Chondrocyte (in vitro differentiated cells): Measurements from ENCODE around the gene KLHL24. TPM values are rescaled to one million over a fixed set of nuclear protein-coding genes. Genes with fewer than 3 reads are reported as not detected.

Experiments used
- DNase-seq: peaks from one replicate; pipeline ENCODE4 v3.0.0; 2021; ENCODE audit warnings: mixed read lengths, low spot score
- H3K27ac Mint-ChIP-seq: one replicate; pipeline ENCODE4 v1.8.0; 2021; ENCODE audit warnings: mild to moderate bottlenecking, moderate library complexity, mixed read lengths; ENCODE audit not compliant: unreplicated experiment
- H3K27me3 Mint-ChIP-seq: 2 replicates; pipeline ENCODE4 v1.8.0; 2021; ENCODE audit warnings: low read depth, mixed read lengths
- H3K36me3 Mint-ChIP-seq: 2 replicates; pipeline ENCODE4 v1.8.0; 2021; ENCODE audit warnings: low read depth, mixed read lengths
- H3K4me1 Mint-ChIP-seq: 2 replicates; pipeline ENCODE4 v1.8.0; 2021; ENCODE audit warnings: low read depth, mild to moderate bottlenecking, mixed read lengths
- H3K4me3 Mint-ChIP-seq: one replicate; pipeline ENCODE4 v1.8.0; 2021; ENCODE audit warnings: mild to moderate bottlenecking, moderate library complexity, mixed read lengths; ENCODE audit not compliant: unreplicated experiment
- H3K9me3 Mint-ChIP-seq: 2 replicates; pipeline ENCODE4 v1.8.0; 2021; ENCODE audit warnings: low read depth, mixed read lengths
- total RNA-seq: library from RNA; stranded (reverse); gene quantifications from 3 replicates; pipeline ENCODE4 v1.2.1, GENCODE V29; 2021
- TF ChIP-seq, protein P1 (sequence below): fragments of 200-600 bp; sonication (generic); IDR thresholded peaks from 2 replicates; pipeline ENCODE4 v1.5.0; 2021; ENCODE audit warnings: antibody characterized with exemption, mild to moderate bottlenecking, moderate library complexity

KLHL24 gene
- total RNA-seq, 1 donor from 2014 or later = 55.7 TPM

DNA sequence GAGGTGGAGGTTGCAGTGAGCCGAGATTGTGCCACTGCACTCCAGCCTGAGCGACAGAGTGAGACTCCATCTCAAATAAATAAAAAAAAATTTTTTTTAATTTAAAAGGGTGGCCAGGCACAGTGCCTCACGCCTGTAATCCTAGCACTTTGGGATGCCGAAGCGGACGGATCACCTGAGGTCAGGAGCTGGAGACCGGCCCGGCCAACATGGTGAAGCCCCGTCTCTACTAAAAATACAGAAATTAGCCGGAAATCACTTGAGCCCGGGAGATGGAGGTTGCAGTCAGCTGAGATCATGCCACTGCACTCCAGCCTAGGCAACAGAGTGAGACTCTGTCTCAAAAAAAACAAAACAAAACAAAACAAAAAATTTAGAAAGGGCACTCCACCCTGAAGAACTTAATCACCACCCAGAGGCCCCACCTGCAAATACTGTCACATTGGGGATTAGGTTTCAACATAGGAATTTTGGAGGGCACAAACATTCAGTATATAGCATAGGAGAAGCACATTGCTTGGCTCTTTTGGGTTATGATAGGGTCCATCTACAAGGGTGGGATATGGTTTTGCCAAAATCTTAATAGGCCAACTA is 55.1 kb downstream of the KLHL24 start:
- H3K27ac Mint-ChIP-seq = no peak overlapping the region
- TF ChIP-seq, protein P1, sequence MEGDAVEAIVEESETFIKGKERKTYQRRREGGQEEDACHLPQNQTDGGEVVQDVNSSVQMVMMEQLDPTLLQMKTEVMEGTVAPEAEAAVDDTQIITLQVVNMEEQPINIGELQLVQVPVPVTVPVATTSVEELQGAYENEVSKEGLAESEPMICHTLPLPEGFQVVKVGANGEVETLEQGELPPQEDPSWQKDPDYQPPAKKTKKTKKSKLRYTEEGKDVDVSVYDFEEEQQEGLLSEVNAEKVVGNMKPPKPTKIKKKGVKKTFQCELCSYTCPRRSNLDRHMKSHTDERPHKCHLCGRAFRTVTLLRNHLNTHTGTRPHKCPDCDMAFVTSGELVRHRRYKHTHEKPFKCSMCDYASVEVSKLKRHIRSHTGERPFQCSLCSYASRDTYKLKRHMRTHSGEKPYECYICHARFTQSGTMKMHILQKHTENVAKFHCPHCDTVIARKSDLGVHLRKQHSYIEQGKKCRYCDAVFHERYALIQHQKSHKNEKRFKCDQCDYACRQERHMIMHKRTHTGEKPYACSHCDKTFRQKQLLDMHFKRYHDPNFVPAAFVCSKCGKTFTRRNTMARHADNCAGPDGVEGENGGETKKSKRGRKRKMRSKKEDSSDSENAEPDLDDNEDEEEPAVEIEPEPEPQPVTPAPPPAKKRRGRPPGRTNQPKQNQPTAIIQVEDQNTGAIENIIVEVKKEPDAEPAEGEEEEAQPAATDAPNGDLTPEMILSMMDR = no peak

DNA sequence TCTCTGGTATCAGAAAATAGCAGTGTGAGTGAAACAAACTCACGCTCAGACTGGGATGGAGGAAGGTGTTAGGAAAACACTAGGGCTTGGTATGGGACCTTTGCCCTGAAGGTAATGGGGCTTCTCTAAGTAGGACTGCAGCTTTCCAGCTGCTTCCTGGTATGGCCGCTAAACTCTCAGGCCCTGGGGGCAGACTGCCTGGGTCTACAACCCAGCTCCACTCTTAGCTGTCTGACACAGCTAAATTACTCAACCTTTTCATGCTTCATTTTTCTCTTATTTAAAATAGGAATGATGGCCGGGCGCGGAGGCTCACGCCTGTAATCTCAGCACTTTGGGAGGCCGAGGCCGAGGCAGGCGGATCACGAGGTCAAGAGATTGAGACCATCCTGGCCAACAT is 57.0 kb downstream of the KLHL24 start:
- TF ChIP-seq, protein P1 = no peak
- Mint-ChIP-seq H3K36me3 (no peaks in the 10 kb centered on the region), H3K4me1 (peaks cover 12% of the 10 kb centered on the region), H3K27ac (no peak overlapping the region), H3K9me3 (no peaks in the 10 kb centered on the region), H3K4me3 (no peak overlapping the region), H3K27me3 (no peaks in the 10 kb centered on the region)
- DNase-seq = no peak

More for the DNA sequence above, 55.1 kb downstream of the KLHL24 start:
- H3K9me3 Mint-ChIP-seq = no peaks in the 10 kb centered on the region
- no peaks in the 10 kb centered on the region for H3K36me3 Mint-ChIP-seq
- no peak for DNase-seq
- H3K27me3 Mint-ChIP-seq = no peaks in the 10 kb centered on the region
- no peak overlapping the region for H3K4me3 Mint-ChIP-seq
- peaks cover 8% of the 10 kb centered on the region for H3K4me1 Mint-ChIP-seq

DNA sequence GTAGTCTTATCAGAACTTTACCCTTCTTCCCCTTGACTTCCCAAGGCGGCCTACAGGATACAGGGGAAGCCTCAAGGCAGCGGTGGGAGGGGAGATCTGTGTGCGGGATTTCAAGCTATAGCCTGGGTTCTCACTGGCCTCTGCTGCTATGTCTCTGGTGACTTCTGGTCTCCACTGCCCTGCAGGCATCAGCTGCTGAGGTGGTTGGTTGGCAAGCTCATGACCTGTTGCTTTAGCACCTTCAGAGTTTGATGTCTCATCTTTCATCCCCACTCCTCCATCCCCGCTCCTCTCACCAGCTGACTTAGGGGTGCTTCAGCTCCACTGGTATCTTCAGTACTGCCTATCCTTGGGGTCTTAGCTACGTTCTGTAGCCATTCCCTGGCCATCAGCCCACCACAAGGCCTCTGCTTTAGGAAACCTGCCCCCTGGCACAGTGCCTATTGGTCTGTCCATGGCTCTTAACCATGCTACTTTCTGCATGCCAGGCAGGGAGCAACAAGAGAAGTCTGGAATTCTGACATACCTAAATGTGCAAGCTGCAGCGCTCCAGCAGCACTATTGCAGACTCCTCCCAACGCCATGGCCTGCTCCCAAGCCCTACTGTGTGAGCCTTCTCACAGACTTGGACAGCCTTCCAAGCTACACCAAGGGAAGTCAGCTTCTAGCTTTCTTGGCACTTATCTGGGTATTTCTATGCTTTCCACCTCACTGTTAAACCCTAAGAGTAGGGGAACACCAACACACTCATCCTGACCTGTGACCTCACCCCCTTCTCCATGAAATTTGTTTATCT is 60.3 kb downstream of the KLHL24 start:
- Mint-ChIP-seq H3K4me3 (no peak overlapping the region), H3K27ac (no peak overlapping the region), H3K9me3 (no peaks in the 10 kb centered on the region), H3K4me1 (peaks cover 32% of the 10 kb centered on the region), H3K36me3 (no peaks in the 10 kb centered on the region), H3K27me3 (no peaks in the 10 kb centered on the region)
- DNase-seq = no peak
- TF ChIP-seq, protein P1 = no peak

DNA sequence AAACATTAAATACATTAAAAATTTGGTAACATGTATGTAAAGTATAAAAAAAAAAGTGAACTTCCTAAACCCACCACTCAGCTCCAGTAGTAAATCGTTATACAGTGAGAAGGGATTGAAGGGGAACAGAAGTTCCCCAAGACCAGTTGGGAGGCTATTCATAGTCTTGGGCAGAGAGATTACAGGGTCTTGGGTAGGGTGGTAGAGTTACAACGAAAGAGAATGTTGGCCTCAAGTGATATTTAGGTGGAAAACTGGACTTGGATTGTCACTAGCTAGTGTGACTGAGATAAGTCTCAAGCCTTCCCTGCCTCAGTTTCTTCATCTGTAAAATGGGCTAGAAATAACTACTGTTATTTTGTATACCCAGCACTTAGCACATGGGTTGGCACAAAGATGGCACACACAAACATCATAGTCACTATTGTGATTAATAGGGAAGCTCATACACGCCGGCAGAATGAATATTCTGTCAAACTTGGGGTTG is 61.7 kb downstream of the KLHL24 start:
- Mint-ChIP-seq H3K9me3 (no peaks in the 10 kb centered on the region), H3K27me3 (no peaks in the 10 kb centered on the region), H3K4me1 (peaks cover 45% of the 10 kb centered on the region), H3K4me3 (peak overlapping the region; percentile 62), H3K36me3 (peaks cover 4% of the 10 kb centered on the region), H3K27ac (peak overlapping the region; percentile 45)
- TF ChIP-seq, protein P1 = no peak
- no peak for DNase-seq

DNA sequence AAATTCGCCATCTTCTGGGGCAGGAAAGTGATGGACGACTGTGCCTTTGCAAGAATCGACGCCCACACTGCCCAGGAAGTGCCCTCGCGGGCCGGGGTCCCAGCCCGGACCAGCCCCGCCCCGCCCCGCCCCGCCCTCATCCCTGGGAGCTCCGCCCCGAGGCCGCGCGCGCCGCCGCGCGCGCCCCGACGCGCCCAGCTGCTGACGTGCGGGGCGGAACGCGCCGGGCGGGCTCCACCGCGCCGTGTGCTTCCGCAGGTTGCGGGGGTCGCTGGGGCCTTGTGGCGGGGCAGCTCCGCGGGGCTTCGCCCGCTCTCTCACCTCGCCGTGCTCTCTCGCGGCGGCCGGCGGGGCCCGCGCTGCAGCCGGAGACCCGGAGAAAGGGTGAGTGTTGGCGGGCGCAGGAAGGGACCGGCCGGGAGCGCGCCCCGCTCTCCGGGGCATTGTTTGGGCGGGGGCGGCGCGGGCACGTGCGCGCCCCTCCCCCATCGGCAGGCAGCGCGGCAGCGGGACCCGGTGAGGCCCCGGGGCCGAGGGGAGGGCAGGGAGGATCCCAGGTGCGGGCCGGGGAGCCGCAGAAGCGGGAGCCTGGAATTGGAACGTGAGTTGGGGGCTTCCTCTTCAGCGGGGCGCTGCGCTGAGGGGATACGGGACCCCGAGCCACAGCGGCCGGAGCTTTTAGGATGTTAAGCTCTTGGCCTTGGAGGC is 62.3 kb downstream of the KLHL24 start, which contains the start of gene YEATS2:
Gene YEATS2, plus strand, starts transcription at position 188 of the 708 bp plus-strand sequence. CDS start 17,366 bp downstream, outside the sequence.
- Mint-ChIP-seq H3K36me3 (peaks cover 4% of the 10 kb centered on the region), H3K27me3 (no peaks in the 10 kb centered on the region), H3K27ac (peak within 1 kb of the TSS; percentile 92), H3K4me3 (peak within 1 kb of the TSS; percentile 83), H3K9me3 (no peaks in the 10 kb centered on the region), H3K4me1 (peaks cover 45% of the 10 kb centered on the region)
- TF ChIP-seq, protein P1 = no peak
- DNase-seq = no peak
